Smooth muscle cell (in vitro differentiated cells): Measurements from ENCODE around the gene APEH. TPM values are rescaled to one million over a fixed set of nuclear protein-coding genes. Genes with fewer than 3 reads are reported as not detected.

Source experiments
- DNase-seq: peaks from one replicate; lab custom pipeline; 2025; ENCODE audit not compliant: unreplicated experiment; lab: John Stamatoyannopoulos, UW
- H2AFZ ChIP-seq: fragments of 200-600 bp; sonication (generic); 2 replicates; pipeline ENCODE4 v1.6.0; 2016; ENCODE audit warnings: antibody characterized with exemption, low read depth, mild to moderate bottlenecking
- H3F3A ChIP-seq: fragments of 200-600 bp; sonication (generic); 2 replicates; pipeline ENCODE4 v1.6.0; 2017; ENCODE audit warnings: antibody characterized with exemption, low read depth
- H3K27ac ChIP-seq: fragments of 200-600 bp; sonication (generic); 2 replicates; pipeline ENCODE4 v1.5.1; 2016; ENCODE audit warnings: low read depth, mild to moderate bottlenecking
- H3K27me3 ChIP-seq: fragments of 200-600 bp; sonication (generic); 2 replicates; pipeline ENCODE4 v1.6.1; 2016; ENCODE audit warnings: low read depth, mild to moderate bottlenecking
- H3K36me3 ChIP-seq: fragments of 200-600 bp; sonication (generic); 2 replicates; pipeline ENCODE4 v1.5.1; 2016; ENCODE audit warnings: low read depth
- H3K4me1 ChIP-seq: fragments of 200-600 bp; sonication (generic); 2 replicates; pipeline ENCODE4 v1.5.1; 2016; ENCODE audit warnings: low read depth
- H3K4me2 ChIP-seq: fragments of 200-600 bp; sonication (generic); 2 replicates; pipeline ENCODE4 v1.6.0; 2016; ENCODE audit warnings: mild to moderate bottlenecking
- H3K4me3 ChIP-seq: fragments of 200-600 bp; sonication (generic); 2 replicates; pipeline ENCODE4 v1.5.1; 2016; ENCODE audit warnings: mild to moderate bottlenecking
- H3K79me2 ChIP-seq: fragments of 200-600 bp; sonication (generic); 2 replicates; pipeline ENCODE4 v1.6.0; 2016; ENCODE audit warnings: low read depth, mild to moderate bottlenecking
- H3K9ac ChIP-seq: fragments of 200-600 bp; sonication (generic); 2 replicates; pipeline ENCODE4 v1.6.0; 2016; ENCODE audit warnings: low read depth
- H3K9me3 ChIP-seq: fragments of 200-600 bp; sonication (generic); replicated peaks from 2 replicates; pipeline ENCODE4 v1.5.1; 2016; ENCODE audit warnings: low read depth
- H4K20me1 ChIP-seq: fragments of 200-600 bp; sonication (generic); 2 replicates; pipeline ENCODE4 v1.6.0; 2016; ENCODE audit warnings: low read depth
- WGBS: methylation state at CpG from one replicate; pipeline ENCODE4 v1.1.7; 2016; ENCODE audit warnings: low lambda C conversion rate; 5-methylcytosine and 5-hydroxymethylcytosine counted together
- polyA plus RNA-seq: library from polyadenylated mRNA; unstranded; fragments of >200 nt; fragmentation: Nextera tagmentation; extraction: Ambion mirVana; gene quantifications from 2 replicates; pipeline ENCODE4 v1.2.1, GENCODE V29; 2016
- total RNA-seq: library from RNA; depleted of rRNA; stranded (reverse); fragments of >200 nt; gene quantifications from 2 replicates; pipeline ENCODE4 v1.2.3, GENCODE V29; 2014
- TF ChIP-seq, protein P1 (sequence below): fragments of 200-600 bp; sonication (generic); IDR thresholded peaks from 2 replicates; pipeline ENCODE4 v1.5.1; 2017; ENCODE audit warnings: borderline replicate concordance, mild to moderate bottlenecking, antibody characterized with exemption; ENCODE audit not compliant: insufficient read depth, poor library complexity, severe bottlenecking

The APEH gene
- total and polyA plus RNA-seq, 2 experiments from 2014 or later = 69.4 to 91.7 TPM

DNA sequence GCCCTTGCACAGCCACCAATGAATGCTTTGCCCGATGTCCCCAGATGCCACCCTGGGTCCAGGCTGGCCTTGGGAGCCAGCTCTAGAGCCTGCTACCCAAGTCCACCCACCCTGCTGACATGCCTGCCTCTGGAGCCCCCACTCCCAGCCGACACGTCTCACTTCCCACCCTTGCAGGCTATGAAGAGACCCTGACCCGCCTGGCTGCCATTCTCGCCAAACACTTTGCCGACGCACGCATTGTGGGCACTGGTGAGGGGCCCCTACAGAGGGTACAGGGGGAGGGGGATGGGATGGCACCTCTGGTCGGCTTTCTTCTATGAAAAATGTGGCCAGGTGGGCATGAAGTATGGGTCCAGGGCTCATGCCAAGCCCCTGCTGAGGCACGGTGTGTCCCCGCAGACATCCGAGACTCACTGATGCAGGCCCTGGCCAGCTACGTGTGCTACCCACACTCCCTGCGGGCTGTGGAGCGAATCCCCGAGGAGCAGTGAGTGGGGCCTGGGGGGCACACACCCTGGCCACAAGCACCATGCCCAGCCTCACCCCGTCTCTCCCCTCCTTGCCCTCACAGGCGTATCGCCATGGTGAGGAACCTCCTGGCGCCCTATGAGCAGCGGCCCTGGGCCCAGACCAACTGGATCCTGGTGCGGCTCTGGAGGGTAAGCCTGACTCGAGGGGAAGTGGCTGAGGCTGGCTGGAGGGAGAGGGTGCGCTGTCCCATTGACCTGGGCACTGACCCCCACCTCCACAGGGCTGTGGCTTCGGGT, 39.4 kb downstream of the APEH start:
- DNase-seq = no peak
- Histone ChIP-seq H3K27ac (no peak overlapping the region), H3K27me3 (no peaks in the 10 kb centered on the region), H3K9ac (no peak overlapping the region), H3K4me1 (peaks cover under 1% of the 10 kb centered on the region), H3K4me3 (no peak overlapping the region), H4K20me1 (peaks cover 4% of the 10 kb centered on the region), H3K79me2 (no peaks in the 10 kb centered on the region), H3K36me3 (no peaks in the 10 kb centered on the region), H3K4me2 (no peak overlapping the region), H3F3A (no peaks in the 10 kb centered on the region), H2AFZ (no peak overlapping the region), H3K9me3 (no peaks in the 10 kb centered on the region)
- 97% methylated on average over 24 of the region's 25 CpGs for WGBS
- TF ChIP-seq, protein P1, sequence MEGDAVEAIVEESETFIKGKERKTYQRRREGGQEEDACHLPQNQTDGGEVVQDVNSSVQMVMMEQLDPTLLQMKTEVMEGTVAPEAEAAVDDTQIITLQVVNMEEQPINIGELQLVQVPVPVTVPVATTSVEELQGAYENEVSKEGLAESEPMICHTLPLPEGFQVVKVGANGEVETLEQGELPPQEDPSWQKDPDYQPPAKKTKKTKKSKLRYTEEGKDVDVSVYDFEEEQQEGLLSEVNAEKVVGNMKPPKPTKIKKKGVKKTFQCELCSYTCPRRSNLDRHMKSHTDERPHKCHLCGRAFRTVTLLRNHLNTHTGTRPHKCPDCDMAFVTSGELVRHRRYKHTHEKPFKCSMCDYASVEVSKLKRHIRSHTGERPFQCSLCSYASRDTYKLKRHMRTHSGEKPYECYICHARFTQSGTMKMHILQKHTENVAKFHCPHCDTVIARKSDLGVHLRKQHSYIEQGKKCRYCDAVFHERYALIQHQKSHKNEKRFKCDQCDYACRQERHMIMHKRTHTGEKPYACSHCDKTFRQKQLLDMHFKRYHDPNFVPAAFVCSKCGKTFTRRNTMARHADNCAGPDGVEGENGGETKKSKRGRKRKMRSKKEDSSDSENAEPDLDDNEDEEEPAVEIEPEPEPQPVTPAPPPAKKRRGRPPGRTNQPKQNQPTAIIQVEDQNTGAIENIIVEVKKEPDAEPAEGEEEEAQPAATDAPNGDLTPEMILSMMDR = no peak

DNA sequence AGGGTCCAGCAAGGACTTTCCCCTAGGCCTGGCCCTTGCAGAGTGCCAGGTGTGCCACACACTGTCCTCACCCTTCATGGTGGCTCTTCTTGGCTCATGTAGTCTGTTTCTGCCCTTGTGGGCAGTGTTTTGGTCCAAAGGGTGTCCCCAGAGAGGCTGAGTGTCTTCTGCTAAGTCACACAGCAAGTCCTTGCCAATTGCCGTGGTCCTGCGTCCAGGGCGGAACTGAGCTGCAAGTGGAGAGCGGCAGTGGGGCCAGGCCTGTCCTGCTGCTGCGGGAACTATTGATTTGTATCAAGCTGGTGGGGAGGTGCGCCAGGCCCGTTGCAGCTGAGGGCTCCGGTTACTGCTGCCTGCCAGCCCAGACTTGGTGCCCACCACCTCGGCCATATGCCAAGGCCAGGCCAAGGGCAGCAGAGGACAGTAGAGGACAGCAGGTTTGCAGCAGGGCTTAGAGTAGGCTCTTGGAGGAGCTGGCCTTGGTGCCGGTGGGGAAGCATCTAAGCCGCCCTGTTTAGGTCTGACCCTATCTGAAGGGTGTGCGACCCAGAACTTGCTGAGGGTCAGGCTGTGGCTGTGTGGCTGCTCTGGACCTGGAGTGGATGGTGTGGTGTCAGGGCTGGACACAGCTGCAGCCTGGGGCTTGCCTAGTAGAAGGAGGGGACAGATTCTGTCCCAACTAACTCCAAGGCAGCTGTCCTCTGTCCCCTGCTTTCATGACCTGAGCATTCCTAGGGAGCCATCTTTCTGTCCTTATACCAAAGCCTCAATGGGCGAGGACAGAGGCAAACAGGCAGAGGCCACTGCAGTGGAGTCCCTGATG, 40.8 kb downstream of the APEH start:
- H3K36me3 ChIP-seq = no peaks in the 10 kb centered on the region
- H3K27ac ChIP-seq = no peak overlapping the region
- H4K20me1 ChIP-seq = peaks cover 11% of the 10 kb centered on the region
- no peaks in the 10 kb centered on the region for H3K79me2 ChIP-seq
- no peak overlapping the region for H3K4me2 ChIP-seq
- WGBS = 97% methylated on average over 13 of the region's 13 CpGs
- no peak overlapping the region for H2AFZ ChIP-seq
- TF ChIP-seq, protein P1 = no peak
- no peaks in the 10 kb centered on the region for H3K9me3 ChIP-seq
- H3K4me3 ChIP-seq = no peak overlapping the region
- H3F3A ChIP-seq = no peaks in the 10 kb centered on the region
- no peaks in the 10 kb centered on the region for H3K27me3 ChIP-seq
- no peak for DNase-seq
- no peak overlapping the region for H3K9ac ChIP-seq
- peaks cover 6% of the 10 kb centered on the region for H3K4me1 ChIP-seq

DNA sequence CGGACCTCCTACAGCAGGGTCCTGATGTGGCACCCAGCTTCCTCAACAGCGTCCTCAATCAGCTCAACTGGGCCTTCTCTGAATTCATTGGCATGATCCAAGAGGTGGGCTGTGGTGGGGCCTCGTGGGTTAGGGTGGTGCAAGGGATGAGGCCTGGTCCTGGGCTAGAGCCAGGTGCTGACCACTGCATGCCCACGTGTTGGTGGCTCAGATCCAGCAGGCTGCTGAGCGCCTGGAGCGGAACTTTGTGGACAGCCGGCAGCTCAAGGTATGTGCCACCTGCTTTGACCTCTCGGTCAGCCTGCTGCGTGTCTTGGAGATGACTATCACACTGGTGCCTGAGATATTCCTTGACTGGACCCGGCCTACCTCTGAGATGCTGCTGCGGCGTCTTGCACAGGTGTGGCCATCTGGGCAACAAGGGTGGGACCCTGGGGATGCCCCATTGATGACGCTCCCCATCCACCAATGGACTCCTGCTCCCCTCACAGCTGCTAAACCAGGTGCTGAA, 41.5 kb downstream of the APEH start:
- Histone ChIP-seq H3K4me3 (no peak overlapping the region), H2AFZ (no peak overlapping the region), H3K27ac (no peak overlapping the region), H3K9ac (no peak overlapping the region), H3K27me3 (no peaks in the 10 kb centered on the region), H3K9me3 (no peaks in the 10 kb centered on the region), H3K36me3 (no peaks in the 10 kb centered on the region), H3K4me1 (peaks cover 6% of the 10 kb centered on the region), H3F3A (no peaks in the 10 kb centered on the region), H4K20me1 (peaks cover 11% of the 10 kb centered on the region), H3K79me2 (no peaks in the 10 kb centered on the region), H3K4me2 (no peak overlapping the region)
- 94% methylated on average over 13 of the region's 13 CpGs for WGBS
- TF ChIP-seq, protein P1 = no peak
- DNase-seq = no peak
